ENCODE results near the gene GALNT17. TPM values are rescaled to one million over a fixed set of nuclear protein-coding genes. Genes with fewer than 3 reads are reported as not detected.

Gene GALNT17
- total and polyA plus RNA-seq, 2 experiments from 2014 or later, result 11.1 to 65.6 TPM

- Mint-ChIP-seq H3K27ac (peak overlapping the region; percentile 89), H3K27me3 (ENCODE audit: insufficient read depth, low read depth, poor library complexity) (peaks cover 15% of the 10 kb centered on the region), H3K36me3 (ENCODE audit: low read depth) (peaks cover 36% of the 10 kb centered on the region), H3K9me3 (peaks cover 13% of the 10 kb centered on the region; the same call in 2 of the 3 replicates), H3K4me1 (peaks cover 66% of the 10 kb centered on the region), H3K4me3 (no peak overlapping the region)
- DNase-seq (ENCODE audit: low spot score) (peak; percentile 70), ATAC-seq (peak; percentile 89)
- Histone ChIP-seq H4K20me1 (replicated peaks; ENCODE audit: insufficient read depth) (no peaks in the 10 kb centered on the region), H3K27me3 (ENCODE audit: insufficient read depth) (no peaks in the 10 kb centered on the region), H2AFZ (no peak overlapping the region), H3K9me2 (ENCODE audit: insufficient read depth) (peaks cover 17% of the 10 kb centered on the region), H3K79me2 (replicated peaks; ENCODE audit: insufficient read depth) (no peaks in the 10 kb centered on the region), H3K27ac (ENCODE audit: low read depth) (peak overlapping the region; percentile 96), H3K36me3 (ENCODE audit: insufficient read depth) (no peaks in the 10 kb centered on the region), H3K4me3 (no peak overlapping the region), H3K4me2 (peak overlapping the region; percentile 26), H3K4me1 (ENCODE audit: insufficient read depth) (peaks cover 40% of the 10 kb centered on the region), H3F3A (replicated peaks; ENCODE audit: low read depth) (peaks cover 16% of the 10 kb centered on the region)
- peak; percentile 66 for TF ChIP-seq NANOG (IDR thresholded peaks at IDR 0.05; ENCODE audit: borderline replicate concordance)
- no peak for TF ChIP-seq ZNF331 (CRISPR knock-in tag; IDR thresholded peaks at IDR 0.05; ENCODE audit: low read depth)
Observed at GRCh38 chr7:71465741-71466189, 333.8 kb downstream of the GALNT17 start.

GRCh38 chr7:71466448-71467145 lies 334.7 kb downstream of the GALNT17 start:
- peak; percentile 69 for DNase-seq (ENCODE audit: low spot score)
- H3K4me1 Mint-ChIP-seq, result peaks cover 66% of the 10 kb centered on the region

More at GRCh38 chr7:71466448-71467145, 334.7 kb downstream of the GALNT17 start:
- H3K9me3 Mint-ChIP-seq, result peaks cover 15% of the 10 kb centered on the region; the same call in 2 of the 3 replicates
- Histone ChIP-seq H3K4me3 (no peak overlapping the region), H3K79me2 (replicated peaks; ENCODE audit: insufficient read depth) (no peaks in the 10 kb centered on the region), H3K27me3 (ENCODE audit: insufficient read depth) (no peaks in the 10 kb centered on the region), H2AFZ (no peak overlapping the region), H3K4me2 (peak overlapping the region; percentile 26; the same call in 1 of the 2 replicates), H3K4me1 (ENCODE audit: insufficient read depth) (peaks cover 42% of the 10 kb centered on the region), H3F3A (replicated peaks; ENCODE audit: low read depth) (peaks cover 16% of the 10 kb centered on the region), H3K9me2 (ENCODE audit: insufficient read depth) (peaks cover 14% of the 10 kb centered on the region), H4K20me1 (replicated peaks; ENCODE audit: insufficient read depth) (no peaks in the 10 kb centered on the region), H3K27ac (ENCODE audit: low read depth) (peak overlapping the region; percentile 93), H3K36me3 (ENCODE audit: insufficient read depth) (no peaks in the 10 kb centered on the region)
- H3K4me3 Mint-ChIP-seq, result peak overlapping the region; percentile 18; the same call in 1 of the 3 replicates
- H3K36me3 Mint-ChIP-seq (ENCODE audit: low read depth), result peaks cover 35% of the 10 kb centered on the region
- ATAC-seq, result peak; percentile 79
- TF ChIP-seq ZNF462 (CRISPR knock-in tag; IDR thresholded peaks at IDR 0.05) (peak; percentile 96), ETS1 (IDR thresholded peaks at IDR 0.05) (no peak)
- peaks cover 14% of the 10 kb centered on the region for H3K27me3 Mint-ChIP-seq (ENCODE audit: insufficient read depth, low read depth, poor library complexity)
- H3K27ac Mint-ChIP-seq, result peak overlapping the region; percentile 89

Measured in GM23338 (cell line).